IMR-90 (cell line): ENCODE data around the gene MEDAG. TPM values are rescaled to one million over a fixed set of nuclear protein-coding genes. Genes with fewer than 3 reads are reported as not detected.

Experiments
- ATAC-seq: fragments of 200-7000 bp; cut with Tn5 transposase; 2 replicates; pipeline ENCODE4 v1.9.1; 2020; ENCODE audit warnings: low read depth, mild to moderate bottlenecking, moderate library complexity
- BruUV-seq: library from RNA; stranded (reverse); fragments of 400-500 nt; replicated peaks from 2 replicates; lab custom pipeline; 2021; lab: Mats Ljungman, UMichigan
- CTCF ChIA-PET: fragments of 300-600 bp; formaldehyde crosslinking; extraction: SDS; loops from one replicate; lab custom pipeline; 2021; ENCODE audit warnings: antibody characterized with exemption; lab: Yijun Ruan, JAX
- POLR2A ChIA-PET: fragments of 300-600 bp; sonication (Branson Sonifier 250); formaldehyde crosslinking; loops from one replicate; lab custom pipeline; 2022; ENCODE audit warnings: antibody characterized with exemption; ENCODE audit not compliant: unreplicated experiment; lab: Charles Lee
- DNase-seq: peaks from one replicate; pipeline ENCODE4 v3.0.0; 2013
- H2AFZ ChIP-seq: replicated peaks from 2 replicates; pipeline ENCODE3; 2013; ENCODE audit warnings: low read length, mild to moderate bottlenecking; ENCODE audit not compliant: poor library complexity
- H2AK5ac ChIP-seq: 2 replicates; pipeline ENCODE4 v1.6.1; 2013; ENCODE audit warnings: low read depth, low read length, inconsistent platforms
- H2AK9ac ChIP-seq: replicated peaks from 2 replicates; pipeline ENCODE3; 2013; ENCODE audit warnings: mild to moderate bottlenecking, low read depth, low read length, moderate library complexity; ENCODE audit not compliant: poor library complexity
- H2BK120ac ChIP-seq: 2 replicates; pipeline ENCODE4 v1.6.1; 2013; ENCODE audit warnings: low read depth, low read length, inconsistent platforms
- H2BK15ac ChIP-seq: 3 replicates; pipeline ENCODE4 v1.6.1; 2013; ENCODE audit warnings: low read depth, low read length, inconsistent platforms
- H2BK20ac ChIP-seq: 2 replicates; pipeline ENCODE4 v1.6.1; 2013; ENCODE audit warnings: low read depth, mild to moderate bottlenecking, inconsistent platforms, low read length, moderate library complexity
- H2BK5ac ChIP-seq: 2 replicates; pipeline ENCODE4 v1.6.1; 2013; ENCODE audit warnings: mild to moderate bottlenecking, low read depth, low read length, inconsistent platforms; ENCODE audit not compliant: poor library complexity, severe bottlenecking
- H3K14ac ChIP-seq: replicated peaks from 2 replicates; pipeline ENCODE4 v1.6.1; 2013; ENCODE audit warnings: low read depth, low read length, inconsistent platforms
- H3K18ac ChIP-seq: 2 replicates; pipeline ENCODE4 v1.6.1; 2013; ENCODE audit warnings: low read depth, low read length, control low read depth
- H3K23ac ChIP-seq: 2 replicates; pipeline ENCODE4 v1.6.1; 2013; ENCODE audit warnings: low read depth, low read length, inconsistent platforms
- H3K27ac ChIP-seq: 2 replicates; pipeline ENCODE4 v1.5.1; 2013; ENCODE audit warnings: mild to moderate bottlenecking, control low read depth, low read length; ENCODE audit not compliant: insufficient read depth
- H3K27me3 ChIP-seq: 2 replicates; pipeline ENCODE4 v1.6.1; 2013; ENCODE audit warnings: low read length; ENCODE audit not compliant: control insufficient read depth, insufficient read depth
- H3K36me3 ChIP-seq: 2 replicates; pipeline ENCODE4 v1.6.1; 2013; ENCODE audit warnings: low read length, mixed read lengths; ENCODE audit not compliant: control insufficient read depth, insufficient read depth
- H3K4ac ChIP-seq: 2 replicates; pipeline ENCODE4 v1.6.1; 2013; ENCODE audit warnings: low read depth, low read length, inconsistent platforms
- H3K4me1 ChIP-seq: 2 replicates; pipeline ENCODE4 v1.6.1; 2013; ENCODE audit warnings: low read length, mixed read lengths; ENCODE audit not compliant: control insufficient read depth, insufficient read depth
- H3K4me2 ChIP-seq: 2 replicates; pipeline ENCODE4 v1.6.1; 2013; ENCODE audit warnings: low read depth, mild to moderate bottlenecking, control low read depth, low read length, moderate library complexity
- H3K4me3 ChIP-seq: 2 replicates; pipeline ENCODE4 v1.5.1; 2013; ENCODE audit warnings: low read depth, mild to moderate bottlenecking, control low read depth, low read length, moderate library complexity; ENCODE audit not compliant: insufficient read depth
- H3K56ac ChIP-seq: 2 replicates; pipeline ENCODE4 v1.6.1; 2013; ENCODE audit warnings: low read length, inconsistent platforms; ENCODE audit not compliant: insufficient read depth; ENCODE audit errors: extremely low read depth
- H3K79me1 ChIP-seq, 2 experiments: 2 replicates each; pipeline ENCODE4 v1.6.1; 2013; ENCODE audit warnings: low read length in 2 of 2, inconsistent platforms in 1 of 2, low read depth in 1 of 2
- H3K9ac ChIP-seq: 2 replicates; pipeline ENCODE4 v1.6.1; 2013; ENCODE audit warnings: low read depth, low read length, control low read depth
- H3K9me1 ChIP-seq: 2 replicates; pipeline ENCODE4 v1.6.1; 2013; ENCODE audit warnings: low read length, inconsistent platforms; ENCODE audit not compliant: insufficient read depth
- H3K9me3 ChIP-seq: 2 replicates; pipeline ENCODE4 v1.6.1; 2013; ENCODE audit warnings: low read length; ENCODE audit not compliant: control insufficient read depth, insufficient read depth
- H4K20me1 ChIP-seq: 2 replicates; pipeline ENCODE4 v1.6.1; 2013; ENCODE audit warnings: low read length, inconsistent platforms; ENCODE audit not compliant: insufficient read depth
- H4K5ac ChIP-seq: 2 replicates; pipeline ENCODE4 v1.6.1; 2013; ENCODE audit warnings: mild to moderate bottlenecking, low read depth, low read length, control low read depth
- H4K8ac ChIP-seq, 2 experiments: 2 replicates each; pipeline ENCODE4 v1.6.1; 2013; ENCODE audit warnings: low read depth in 2 of 2, low read length in 2 of 2, control low read depth in 1 of 2, inconsistent platforms in 1 of 2
- H4K91ac ChIP-seq: 2 replicates; pipeline ENCODE4 v1.6.1; 2013; ENCODE audit warnings: low read depth, low read length, inconsistent platforms; ENCODE audit not compliant: insufficient read depth
- FOS ChIP-seq: fragments of 150-350 bp; IDR thresholded peaks from 2 replicates; pipeline ENCODE4 v1.6.1; 2016; ENCODE audit warnings: low read depth, low read length
- MAZ ChIP-seq: IDR thresholded peaks from 2 replicates; pipeline ENCODE4 v1.6.1; 2012; ENCODE audit warnings: low read depth, mild to moderate bottlenecking, low read length, improper control_type of control experiment, moderate library complexity, borderline replicate concordance
- POLR2A ChIP-seq: IDR thresholded peaks from 2 replicates; pipeline ENCODE4 v1.6.1; 2012; ENCODE audit warnings: mild to moderate bottlenecking, low read depth, low read length
- WGBS, 2 experiments: methylation state at CpG; one replicate each; pipeline versions ENCODE4 v1.1.5 to v1.1.7; 2013; ENCODE audit warnings: missing lambda C conversion rate in 2 of 2; ENCODE audit not compliant: insufficient read length in 1 of 2; ENCODE audit errors: extremely low coverage in 2 of 2; 5-methylcytosine and 5-hydroxymethylcytosine counted together
- dilution Hi-C: fragments of 300-500 bp; cut with HindIII; formaldehyde crosslinking; loops from one replicate; pipeline ENCODE4 v1.14.3; 2018; ENCODE audit warnings: low sequenced_read_pairs; ENCODE audit not compliant: unreplicated experiment
- in situ Hi-C: fragments of 300-500 bp; cut with MboI; formaldehyde crosslinking; loops from 3 replicates; pipeline ENCODE4 v1.14.3; 2019; ENCODE audit warnings: low sequenced_read_pairs, inconsistent platforms, mixed read lengths
- intact Hi-C: fragments of 100-400 bp; cut with micrococcal nuclease; formaldehyde crosslinking; loops from 2 replicates; pipeline ENCODE4 v1.10.0; 2022
- polyA plus RNA-seq, 3 experiments: library from polyadenylated mRNA; depleted of rRNA; stranded (reverse); fragments of >200 nt; gene quantifications; 2 replicates each; pipeline ENCODE4 v1.2.3, GENCODE V29; 2012; ENCODE audit warnings: low replicate concordance in 1 of 3
- total RNA-seq: library from RNA; depleted of rRNA; stranded (reverse); fragments of >200 nt; gene quantifications from 2 replicates; pipeline ENCODE4 v1.2.3, GENCODE V29; 2012
- TF ChIP-seq, protein P1 (sequence below): fragments of 150-350 bp; IDR thresholded peaks from 2 replicates; pipeline ENCODE4 v1.6.1; 2017; ENCODE audit warnings: mild to moderate bottlenecking, antibody characterized with exemption, low read length, low read depth

Gene MEDAG
- total and polyA plus RNA-seq, 2 of the 4 experiments (the other 2 are of a cell fraction), result 0.32 to 0.36 TPM

DNA sequence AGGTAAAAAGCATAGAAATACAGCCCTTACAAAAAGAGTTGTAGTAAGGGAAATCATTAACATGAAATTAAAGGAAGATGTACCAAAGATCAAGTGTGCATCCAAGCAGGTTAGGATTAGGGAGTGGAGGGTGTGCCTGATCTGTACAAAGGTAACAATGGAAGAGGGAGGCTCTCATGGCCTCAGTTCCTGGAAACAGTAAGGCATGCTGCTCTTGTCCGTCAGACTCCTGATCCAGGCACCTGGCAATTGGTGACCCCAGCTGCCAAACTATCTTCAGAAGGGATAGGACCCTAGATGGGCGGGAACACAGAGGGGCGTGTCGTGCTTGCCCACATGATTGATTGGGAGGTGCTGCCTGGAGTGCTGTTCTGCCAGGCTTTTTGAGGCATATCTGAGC is 30.9 kb downstream of the MEDAG start:
- H4K20me1 ChIP-seq, result no peaks in the 10 kb centered on the region
- H3K18ac ChIP-seq, result no peak overlapping the region
- no peak overlapping the region for H2BK15ac ChIP-seq
- H2BK20ac ChIP-seq, result no peak overlapping the region
- dilution Hi-C loops (no loop called here), intact Hi-C loops (no loop called here), in situ Hi-C loops (no loop called here)
- H2BK120ac ChIP-seq, result no peak overlapping the region
- ATAC-seq, result no peak
- no peak for TF ChIP-seq FOS
- TF ChIP-seq, protein P1, sequence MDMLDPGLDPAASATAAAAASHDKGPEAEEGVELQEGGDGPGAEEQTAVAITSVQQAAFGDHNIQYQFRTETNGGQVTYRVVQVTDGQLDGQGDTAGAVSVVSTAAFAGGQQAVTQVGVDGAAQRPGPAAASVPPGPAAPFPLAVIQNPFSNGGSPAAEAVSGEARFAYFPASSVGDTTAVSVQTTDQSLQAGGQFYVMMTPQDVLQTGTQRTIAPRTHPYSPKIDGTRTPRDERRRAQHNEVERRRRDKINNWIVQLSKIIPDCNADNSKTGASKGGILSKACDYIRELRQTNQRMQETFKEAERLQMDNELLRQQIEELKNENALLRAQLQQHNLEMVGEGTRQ, result no peak
- TF ChIP-seq POLR2A, result no peak
- TF ChIP-seq MAZ, result no peak
- no peak overlapping the region for H4K5ac ChIP-seq
- H3K4me3 ChIP-seq, result no peak overlapping the region
- H3K4ac ChIP-seq, result no peak overlapping the region
- ChIA-PET POLR2A (no interaction called here), CTCF (interaction anchor here (0.9 kb wide), 1 partner anchor 9 kb away, joined by 3 read pairs; no protein-coding TSS in a partner anchor)
- H3K27ac ChIP-seq, result no peak overlapping the region
- no peak overlapping the region for H2AK5ac ChIP-seq
- no peaks in the 10 kb centered on the region for H3K4me1 ChIP-seq
- H2AK9ac ChIP-seq, result no peak overlapping the region
- H3K27me3 ChIP-seq, result peaks cover 29% of the 10 kb centered on the region
- H2AFZ ChIP-seq, result no peak overlapping the region
- no peak overlapping the region for H3K9ac ChIP-seq
- no peaks in the 10 kb centered on the region for H3K36me3 ChIP-seq
- no peak overlapping the region for H4K91ac ChIP-seq
- no peak overlapping the region for H4K8ac ChIP-seq
- no peak overlapping the region for H3K14ac ChIP-seq
- H3K56ac ChIP-seq, result no peak overlapping the region
- H3K23ac ChIP-seq, result no peak overlapping the region
- no TSS peak for BruUV-seq
- H3K79me1 ChIP-seq, result no peaks in the 10 kb centered on the region
- peaks cover 6% of the 10 kb centered on the region for H3K9me3 ChIP-seq
- H3K9me1 ChIP-seq, result 0 out of 2 replicates have a peak, but pooled peaks cover 3% of the 10 kb centered on the region
- WGBS, 2 experiments, result 69% methylated on average over 2 of the region's 4 CpGs; no CpG with 5 or more reads in 1 of the 2 experiments
- DNase-seq, result no peak
- no peak overlapping the region for H3K4me2 ChIP-seq
- no peak overlapping the region for H2BK5ac ChIP-seq
